Fibroblast of peridontal ligament (primary cell): ENCODE measurements around the gene FAH.
A peak's percentile ranks its signal among the peaks of the same experiment; 100 is the strongest.
"Not testable (repeated sequence)": the region's sequence is repeated elsewhere in the genome, so short reads cannot be mapped to it uniquely, and the experiment has no call there.

Experiments used
- DNase-seq: peaks from one replicate; pipeline ENCODE4 v3.0.0-alpha.2; 2010; ENCODE audit errors: extremely low read depth

The FAH gene

GRCh38 chr15:80151576-80151975, 1.2 kb upstream of the FAH start:
- no peak for DNase-seq

GRCh38 chr15:80152180-80152895, 461 bp upstream of the FAH start:
- DNase-seq: peak; percentile 90

GRCh38 chr15:80153900-80154299, 1.1 kb downstream of the FAH start:
- DNase-seq: no peak

- DNase-seq: no peak
Observed at GRCh38 chr15:80154336-80154735, 1.5 kb downstream of the FAH start.

- no peak for DNase-seq
Observed at GRCh38 chr15:80155001-80155377, 2.2 kb downstream of the FAH start.

- DNase-seq: not testable (repeated sequence)
Observed at GRCh38 chr15:80155378-80156175, 2.8 kb downstream of the FAH start.

GRCh38 chr15:80156176-80156720, 3.4 kb downstream of the FAH start:
- no peak for DNase-seq

GRCh38 chr15:80157215-80157614, 4.4 kb downstream of the FAH start:
- no peak for DNase-seq

- DNase-seq: no peak
Observed at GRCh38 chr15:80159301-80159700, 6.5 kb downstream of the FAH start.

GRCh38 chr15:80159811-80160569, 7.2 kb downstream of the FAH start:
- no peak for DNase-seq

GRCh38 chr15:80160570-80161156, 7.9 kb downstream of the FAH start:
- peak; percentile 84 for DNase-seq

GRCh38 chr15:80161468-80162016, 8.7 kb downstream of the FAH start:
- no peak for DNase-seq

GRCh38 chr15:80162059-80162554, 9.3 kb downstream of the FAH start:
- peak; percentile 70 for DNase-seq

GRCh38 chr15:80163217-80163616, 10.4 kb downstream of the FAH start:
- DNase-seq: no peak

- no peak for DNase-seq
Observed at GRCh38 chr15:80163897-80164296, 11.1 kb downstream of the FAH start.

- DNase-seq: no peak
Observed at GRCh38 chr15:80167936-80168335, 15.1 kb downstream of the FAH start.

GRCh38 chr15:80168421-80168820, 15.6 kb downstream of the FAH start:
- DNase-seq: no peak

GRCh38 chr15:80169768-80170357, 17.1 kb downstream of the FAH start:
- no peak for DNase-seq

GRCh38 chr15:80170596-80170995, 17.8 kb downstream of the FAH start:
- DNase-seq: no peak

GRCh38 chr15:80171787-80172186, 19.0 kb downstream of the FAH start:
- DNase-seq: no peak

- no peak for DNase-seq
Observed at GRCh38 chr15:80172401-80172800, 19.6 kb downstream of the FAH start.
